ENCODE data around the gene FRMD5.
"Not testable (repeated sequence)": the region's sequence is repeated elsewhere in the genome, so short reads cannot be mapped to it uniquely, and the experiment has no call there.

FRMD5 gene

GRCh38 chr15:44028349-44028748 is 166.7 kb downstream of the FRMD5 start:
- DNase-seq: no peak

GRCh38 chr15:44024155-44024554 is 170.9 kb downstream of the FRMD5 start:
- no peak for DNase-seq

GRCh38 chr15:44023176-44023575 is 171.9 kb downstream of the FRMD5 start:
- DNase-seq: no peak

- DNase-seq: no peak
Observed at GRCh38 chr15:44018151-44018550, 176.9 kb downstream of the FRMD5 start.

- peak in 1 of 2 experiments; percentile 40 for DNase-seq
Observed at GRCh38 chr15:44015545-44016305, 179.3 kb downstream of the FRMD5 start.

GRCh38 chr15:44011238-44011854 is 183.7 kb downstream of the FRMD5 start:
- peak; percentile 51 to 60 for DNase-seq

GRCh38 chr15:44010089-44010488 is 185.0 kb downstream of the FRMD5 start:
- DNase-seq: no peak

- no peak for DNase-seq
Observed at GRCh38 chr15:44009038-44009437, 186.0 kb downstream of the FRMD5 start.

GRCh38 chr15:44000248-44000647 is 194.8 kb downstream of the FRMD5 start:
- not testable (repeated sequence) for DNase-seq

GRCh38 chr15:43998607-43999006 is 196.5 kb downstream of the FRMD5 start:
- no peak for DNase-seq

GRCh38 chr15:43991206-43991605 is 203.9 kb downstream of the FRMD5 start:
- DNase-seq: no peak

- no peak for DNase-seq
Observed at GRCh38 chr15:43989938-43990337, 205.1 kb downstream of the FRMD5 start.

GRCh38 chr15:43988900-43989299 is 206.2 kb downstream of the FRMD5 start:
- DNase-seq: no peak

- DNase-seq: no peak
Observed at GRCh38 chr15:43987924-43988323, 207.1 kb downstream of the FRMD5 start.

- DNase-seq: no peak
Observed at GRCh38 chr15:43985976-43986680, 208.9 kb downstream of the FRMD5 start.

- DNase-seq: no peak
Observed at GRCh38 chr15:43981576-43981975, 213.5 kb downstream of the FRMD5 start.

- no peak for DNase-seq
Observed at GRCh38 chr15:43977072-43977884, 217.8 kb downstream of the FRMD5 start.

- DNase-seq: no peak
Observed at GRCh38 chr15:43975770-43976169, 219.3 kb downstream of the FRMD5 start.

GRCh38 chr15:43975326-43975725 is 219.7 kb downstream of the FRMD5 start:
- no peak for DNase-seq

GRCh38 chr15:43974852-43975251 is 220.2 kb downstream of the FRMD5 start:
- no peak for DNase-seq

- DNase-seq: no peak
Observed at GRCh38 chr15:43969802-43970375, 225.2 kb downstream of the FRMD5 start.

GRCh38 chr15:43968551-43968950 is 226.5 kb downstream of the FRMD5 start:
- DNase-seq: no peak

GRCh38 chr15:43966646-43967045 is 228.4 kb downstream of the FRMD5 start:
- DNase-seq: no peak
